K562 (cell line): ENCODE data around the gene TMEM205. TPM values are rescaled to one million over a fixed set of nuclear protein-coding genes. Genes with fewer than 3 reads are reported as not detected.
A peak's percentile ranks its signal among the peaks of the same experiment; 100 is the strongest.

Experiments
- BRD9 ChIP-seq: fragments of 450-650 bp; IDR thresholded peaks from 2 replicates; pipeline ENCODE4 v1.6.1; 2018; ENCODE audit warnings: low read depth; ENCODE audit not compliant: partially characterized antibody
- CHD2 ChIP-seq: IDR thresholded peaks from 2 replicates; pipeline ENCODE4 v1.6.1; 2011; ENCODE audit warnings: low read depth, low read length
- ILK ChIP-seq: fragments of 450-650 bp; IDR thresholded peaks from 2 replicates; pipeline ENCODE4 v1.6.1; 2016; ENCODE audit warnings: missing genetic modification characterization, low read depth, mild to moderate bottlenecking, missing compliant biosample characterization, moderate library complexity, borderline replicate concordance
- JUN ChIP-seq, 2 experiments: sonication (generic) in 1 of 2; formaldehyde crosslinking in 1 of 2; IDR thresholded peaks; 2 replicates each; pipeline versions ENCODE4 v1.6.1 to v1.8.0; 2012 to 2022; ENCODE audit warnings: borderline replicate concordance in 2 of 2, mild to moderate bottlenecking in 2 of 2, improper control_type of control experiment in 1 of 2, low read depth in 1 of 2, low read length in 1 of 2, missing genetic modification reagents in 1 of 2
- MCM5 ChIP-seq: fragments of 450-650 bp; IDR thresholded peaks from 2 replicates; pipeline ENCODE4 v1.6.1; 2016; ENCODE audit warnings: low read depth
- MYC ChIP-seq, 2 experiments: fragments of 250-450 bp in 1 of 2; sonication (Bioruptor Pico) in 1 of 2; IDR thresholded peaks; 2 replicates each; pipeline versions ENCODE4 v1.5.1 to v1.6.1; 2012 to 2021; ENCODE audit warnings: low read depth in 2 of 2, borderline replicate concordance in 1 of 2, improper control_type of control experiment in 1 of 2, low read length in 1 of 2, mild to moderate bottlenecking in 1 of 2, moderate library complexity in 1 of 2
- NUFIP1 ChIP-seq: fragments of 450-650 bp; IDR thresholded peaks from 2 replicates; pipeline ENCODE4 v1.6.1; 2018; ENCODE audit not compliant: partially characterized antibody
- PHTF2 ChIP-seq: fragments of 250-450 bp; sonication (Bioruptor Pico); IDR thresholded peaks from 2 replicates; pipeline ENCODE4 v1.5.0; 2021; ENCODE audit warnings: mild to moderate bottlenecking
- SMAD4 ChIP-seq: fragments of 250-450 bp; sonication (Bioruptor Pico); conservative IDR thresholded peaks from 2 replicates; pipeline ENCODE4 v1.8.0; 2021; ENCODE audit warnings: inconsistent platforms, mild to moderate bottlenecking, moderate library complexity
- SUPT5H ChIP-seq: fragments of 450-650 bp; IDR thresholded peaks from 2 replicates; pipeline ENCODE4 v1.6.1; 2016
- ZNF282 ChIP-seq: sonication (generic); formaldehyde crosslinking; IDR thresholded peaks from 2 replicates; pipeline ENCODE4 v1.8.1; 2023; ENCODE audit warnings: missing genetic modification reagents
- ZNF384 ChIP-seq: IDR thresholded peaks from 2 replicates; pipeline ENCODE4 v1.6.1; 2012; ENCODE audit warnings: low read depth, low read length, improper control_type of control experiment
- ZNF507 ChIP-seq: conservative IDR thresholded peaks from 2 replicates; pipeline ENCODE4 v1.6.1; 2017; ENCODE audit warnings: missing genetic modification characterization, missing compliant biosample characterization
- ZNF583 ChIP-seq: fragments of 250-450 bp; sonication (Bioruptor Pico); IDR thresholded peaks from 2 replicates; pipeline ENCODE4 v1.4.0; 2020
- ZNF75A ChIP-seq: fragments of 450-650 bp; formaldehyde crosslinking; IDR thresholded peaks from 2 replicates; pipeline ENCODE4 v1.4.0; 2020; ENCODE audit warnings: mild to moderate bottlenecking
- polyA plus RNA-seq, 8 experiments: library from polyadenylated mRNA; depleted of rRNA in 4 of 8; stranded (reverse) in 5 of 8; unstranded in 3 of 8; fragments of >200 nt; fragmentation: Nextera tagmentation in 2 of 8; fragmentation: Illumina TruSeq in 1 of 8; extraction: Ambion mirVana in 2 of 8; extraction: Trizol in 1 of 8; gene quantifications; 2 replicates each; pipeline versions ENCODE4 v1.2.1 to v1.2.3, GENCODE V29; 2011 to 2014; ENCODE audit warnings: inconsistent platforms in 1 of 8, missing spikeins in 1 of 8
- total RNA-seq, 7 experiments: library from RNA; depleted of rRNA in 6 of 7; stranded (reverse); fragments of >200 nt in 6 of 7; fragmentation: Illumina TruSeq in 2 of 7; extraction: Trizol in 2 of 7; gene quantifications; 2 replicates each; pipeline versions ENCODE4 v1.2.1 to v1.2.3, GENCODE V29; 2011 to 2021; ENCODE audit warnings: low replicate concordance in 1 of 7
- TF ChIP-seq, protein P1 (sequence below), 2 experiments: fragments of 450-650 bp; IDR thresholded peaks; 2 replicates each; pipeline ENCODE4 v1.6.1; 2018; ENCODE audit warnings: mild to moderate bottlenecking in 2 of 2, low read depth in 1 of 2; ENCODE audit not compliant: partially characterized antibody in 2 of 2
- TF ChIP-seq, protein P2 (sequence below): fragments of 250-450 bp; sonication (Bioruptor Pico); IDR thresholded peaks from 2 replicates; pipeline ENCODE4 v1.8.0; 2021; ENCODE audit warnings: moderate library complexity, mild to moderate bottlenecking, inconsistent platforms
- TF ChIP-seq, protein P3 (sequence below): fragments of 250-450 bp; sonication (Bioruptor Pico); IDR thresholded peaks from 2 replicates; pipeline ENCODE4 v1.5.0; 2021
- TF ChIP-seq, protein P4 (sequence below): fragments of 250-450 bp; sonication (Bioruptor Pico); IDR thresholded peaks from 2 replicates; pipeline ENCODE4 v1.4.0; 2020; ENCODE audit warnings: mild to moderate bottlenecking

Gene TMEM205
- total and polyA plus RNA-seq, 9 of the 15 experiments (the other 6 are each of a cell fraction or from before 2014, with no cell fraction given), result 21.3 to 81.5 (median 44.1) TPM

GRCh38 chr19:11339254-11340098 lies 6.6 kb downstream of the TMEM205 start, which contains the start of gene RAB3D (continued):
- TF ChIP-seq ZNF282 (CRISPR knock-in tag), result no peak
- TF ChIP-seq PHTF2, result no peak
- TF ChIP-seq ZNF507 (tag), result no peak
- no peak for TF ChIP-seq NUFIP1
- TF ChIP-seq, protein P1, sequence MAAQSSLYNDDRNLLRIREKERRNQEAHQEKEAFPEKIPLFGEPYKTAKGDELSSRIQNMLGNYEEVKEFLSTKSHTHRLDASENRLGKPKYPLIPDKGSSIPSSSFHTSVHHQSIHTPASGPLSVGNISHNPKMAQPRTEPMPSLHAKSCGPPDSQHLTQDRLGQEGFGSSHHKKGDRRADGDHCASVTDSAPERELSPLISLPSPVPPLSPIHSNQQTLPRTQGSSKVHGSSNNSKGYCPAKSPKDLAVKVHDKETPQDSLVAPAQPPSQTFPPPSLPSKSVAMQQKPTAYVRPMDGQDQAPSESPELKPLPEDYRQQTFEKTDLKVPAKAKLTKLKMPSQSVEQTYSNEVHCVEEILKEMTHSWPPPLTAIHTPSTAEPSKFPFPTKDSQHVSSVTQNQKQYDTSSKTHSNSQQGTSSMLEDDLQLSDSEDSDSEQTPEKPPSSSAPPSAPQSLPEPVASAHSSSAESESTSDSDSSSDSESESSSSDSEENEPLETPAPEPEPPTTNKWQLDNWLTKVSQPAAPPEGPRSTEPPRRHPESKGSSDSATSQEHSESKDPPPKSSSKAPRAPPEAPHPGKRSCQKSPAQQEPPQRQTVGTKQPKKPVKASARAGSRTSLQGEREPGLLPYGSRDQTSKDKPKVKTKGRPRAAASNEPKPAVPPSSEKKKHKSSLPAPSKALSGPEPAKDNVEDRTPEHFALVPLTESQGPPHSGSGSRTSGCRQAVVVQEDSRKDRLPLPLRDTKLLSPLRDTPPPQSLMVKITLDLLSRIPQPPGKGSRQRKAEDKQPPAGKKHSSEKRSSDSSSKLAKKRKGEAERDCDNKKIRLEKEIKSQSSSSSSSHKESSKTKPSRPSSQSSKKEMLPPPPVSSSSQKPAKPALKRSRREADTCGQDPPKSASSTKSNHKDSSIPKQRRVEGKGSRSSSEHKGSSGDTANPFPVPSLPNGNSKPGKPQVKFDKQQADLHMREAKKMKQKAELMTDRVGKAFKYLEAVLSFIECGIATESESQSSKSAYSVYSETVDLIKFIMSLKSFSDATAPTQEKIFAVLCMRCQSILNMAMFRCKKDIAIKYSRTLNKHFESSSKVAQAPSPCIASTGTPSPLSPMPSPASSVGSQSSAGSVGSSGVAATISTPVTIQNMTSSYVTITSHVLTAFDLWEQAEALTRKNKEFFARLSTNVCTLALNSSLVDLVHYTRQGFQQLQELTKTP (IDR thresholded peaks at IDR 0.05; ENCODE audit: low read depth in 1 of 2, partially characterized antibody in 2 of 2), result no peak
- no peak for TF ChIP-seq JUN (IDR thresholded peaks at IDR 0.05; ENCODE audit: borderline replicate concordance, low read depth, low read length)
- TF ChIP-seq JUN (CRISPR knock-in tag; IDR thresholded peaks at IDR 0.05; ENCODE audit: borderline replicate concordance), result 0 out of 2 replicates have a peak, but pooled peaks have one; percentile 41
- peak; percentile 49; the same call in 1 of the 2 replicates for TF ChIP-seq CHD2
- TF ChIP-seq ZNF583 (CRISPR knock-in tag), result no peak
- no peak for TF ChIP-seq ZNF384
- TF ChIP-seq ZNF75A (CRISPR knock-in tag), result no peak
- no peak for TF ChIP-seq MYC (IDR thresholded peaks at IDR 0.05; ENCODE audit: low read depth, low read length)
- TF ChIP-seq MYC (CRISPR knock-in tag; IDR thresholded peaks at IDR 0.05; ENCODE audit: borderline replicate concordance, low read depth), result no peak
- TF ChIP-seq, protein P2, sequence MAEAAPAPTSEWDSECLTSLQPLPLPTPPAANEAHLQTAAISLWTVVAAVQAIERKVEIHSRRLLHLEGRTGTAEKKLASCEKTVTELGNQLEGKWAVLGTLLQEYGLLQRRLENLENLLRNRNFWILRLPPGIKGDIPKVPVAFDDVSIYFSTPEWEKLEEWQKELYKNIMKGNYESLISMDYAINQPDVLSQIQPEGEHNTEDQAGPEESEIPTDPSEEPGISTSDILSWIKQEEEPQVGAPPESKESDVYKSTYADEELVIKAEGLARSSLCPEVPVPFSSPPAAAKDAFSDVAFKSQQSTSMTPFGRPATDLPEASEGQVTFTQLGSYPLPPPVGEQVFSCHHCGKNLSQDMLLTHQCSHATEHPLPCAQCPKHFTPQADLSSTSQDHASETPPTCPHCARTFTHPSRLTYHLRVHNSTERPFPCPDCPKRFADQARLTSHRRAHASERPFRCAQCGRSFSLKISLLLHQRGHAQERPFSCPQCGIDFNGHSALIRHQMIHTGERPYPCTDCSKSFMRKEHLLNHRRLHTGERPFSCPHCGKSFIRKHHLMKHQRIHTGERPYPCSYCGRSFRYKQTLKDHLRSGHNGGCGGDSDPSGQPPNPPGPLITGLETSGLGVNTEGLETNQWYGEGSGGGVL (CRISPR knock-in tag), result no peak
- TF ChIP-seq ILK (tag), result no peak
- no peak for TF ChIP-seq MCM5
- TF ChIP-seq SUPT5H, result 0 out of 2 replicates have a peak, but pooled peaks have one; percentile 36
- TF ChIP-seq, protein P3, sequence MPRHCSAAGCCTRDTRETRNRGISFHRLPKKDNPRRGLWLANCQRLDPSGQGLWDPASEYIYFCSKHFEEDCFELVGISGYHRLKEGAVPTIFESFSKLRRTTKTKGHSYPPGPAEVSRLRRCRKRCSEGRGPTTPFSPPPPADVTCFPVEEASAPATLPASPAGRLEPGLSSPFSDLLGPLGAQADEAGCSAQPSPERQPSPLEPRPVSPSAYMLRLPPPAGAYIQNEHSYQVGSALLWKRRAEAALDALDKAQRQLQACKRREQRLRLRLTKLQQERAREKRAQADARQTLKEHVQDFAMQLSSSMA (CRISPR knock-in tag), result no peak
- no peak for TF ChIP-seq BRD9
- TF ChIP-seq, protein P4, sequence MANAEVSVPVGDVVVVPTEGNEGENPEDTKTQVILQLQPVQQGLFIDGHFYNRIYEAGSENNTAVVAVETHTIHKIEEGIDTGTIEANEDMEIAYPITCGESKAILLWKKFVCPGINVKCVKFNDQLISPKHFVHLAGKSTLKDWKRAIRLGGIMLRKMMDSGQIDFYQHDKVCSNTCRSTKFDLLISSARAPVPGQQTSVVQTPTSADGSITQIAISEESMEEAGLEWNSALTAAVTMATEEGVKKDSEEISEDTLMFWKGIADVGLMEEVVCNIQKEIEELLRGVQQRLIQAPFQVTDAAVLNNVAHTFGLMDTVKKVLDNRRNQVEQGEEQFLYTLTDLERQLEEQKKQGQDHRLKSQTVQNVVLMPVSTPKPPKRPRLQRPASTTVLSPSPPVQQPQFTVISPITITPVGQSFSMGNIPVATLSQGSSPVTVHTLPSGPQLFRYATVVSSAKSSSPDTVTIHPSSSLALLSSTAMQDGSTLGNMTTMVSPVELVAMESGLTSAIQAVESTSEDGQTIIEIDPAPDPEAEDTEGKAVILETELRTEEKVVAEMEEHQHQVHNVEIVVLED (CRISPR knock-in tag), result no peak
- TF ChIP-seq SMAD4 (CRISPR knock-in tag), result no peak
